HG03025 (cell line): ENCODE data around the gene UCHL1.

Experiments
- ATAC-seq: cut with Tn5 transposase; IDR thresholded peaks from one replicate; pipeline ENCODE4 v1.9.1; 2021; ENCODE audit warnings: mild to moderate bottlenecking, moderate library complexity; ENCODE audit not compliant: unreplicated experiment, low FRiP score

UCHL1 gene

GRCh38 chr4:41256740-41257256, at the start of gene UCHL1:
TSS of gene UCHL1 (plus strand) at chr4:41256928. CDS start at chr4:41256977, 49 bp downstream.
- ATAC-seq, result peak; percentile 34

GRCh38 chr4:41207291-41207831, 49.4 kb upstream of the UCHL1 start:
- ATAC-seq, result no peak

GRCh38 chr4:41209187-41209586, 47.5 kb upstream of the UCHL1 start:
- no peak for ATAC-seq

- ATAC-seq, result no peak
Measured at GRCh38 chr4:41209901-41210300, 46.8 kb upstream of the UCHL1 start.

GRCh38 chr4:41211951-41212615, 44.6 kb upstream of the UCHL1 start:
- ATAC-seq, result no peak

GRCh38 chr4:41212616-41213203, 44.0 kb upstream of the UCHL1 start:
- no peak for ATAC-seq

GRCh38 chr4:41213625-41214135, 43.0 kb upstream of the UCHL1 start:
- peak; percentile 9 for ATAC-seq

GRCh38 chr4:41214136-41214824, 42.4 kb upstream of the UCHL1 start, which contains the start of gene APBB2:
TSS of gene APBB2 (minus strand) at chr4:41214542. CDS start at chr4:41033254, 181,288 bp downstream.
- ATAC-seq, result peak; percentile 56

GRCh38 chr4:41214825-41215146, 41.9 kb upstream of the UCHL1 start:
- no peak for ATAC-seq

- no peak for ATAC-seq
Measured at GRCh38 chr4:41215155-41215554, 41.6 kb upstream of the UCHL1 start.

- ATAC-seq, result no peak
Measured at GRCh38 chr4:41215969-41216293, 40.8 kb upstream of the UCHL1 start.

- ATAC-seq, result peak; percentile 56
Measured at GRCh38 chr4:41216294-41217019, 40.3 kb upstream of the UCHL1 start.

- no peak for ATAC-seq
Measured at GRCh38 chr4:41217020-41217333, 39.8 kb upstream of the UCHL1 start.

- ATAC-seq, result no peak
Measured at GRCh38 chr4:41217374-41217773, 39.4 kb upstream of the UCHL1 start.

- no peak for ATAC-seq
Measured at GRCh38 chr4:41218703-41219102, 38.0 kb upstream of the UCHL1 start.

- ATAC-seq, result no peak
Measured at GRCh38 chr4:41219421-41219950, 37.2 kb upstream of the UCHL1 start.

GRCh38 chr4:41221850-41222645, 34.7 kb upstream of the UCHL1 start:
- ATAC-seq, result no peak

- ATAC-seq, result no peak
Measured at GRCh38 chr4:41227902-41228301, 28.8 kb upstream of the UCHL1 start.

- ATAC-seq, result no peak
Measured at GRCh38 chr4:41232406-41232805, 24.3 kb upstream of the UCHL1 start.

GRCh38 chr4:41232856-41233255, 23.9 kb upstream of the UCHL1 start:
- no peak for ATAC-seq
